Astrocyte of the spinal cord (primary cell): Measurements from ENCODE around the gene ACTL10.
"Not testable (repeated sequence)": the region's sequence is repeated elsewhere in the genome, so short reads cannot be mapped to it uniquely, and the experiment has no call there.

Experiments
- DNase-seq: peaks from one replicate; pipeline ENCODE4 v3.0.0; 2011; ENCODE audit warnings: low read depth, low spot score
- H3K4me3 ChIP-seq: 2 replicates; pipeline ENCODE4 v1.5.1; 2011; ENCODE audit warnings: low read depth, mild to moderate bottlenecking, low read length, moderate library complexity
- in situ Hi-C: cut with HindIII; loops from 2 replicates; pipeline ENCODE4 v1.10.0; 2017; ENCODE audit warnings: low sequenced_read_pairs
- TF ChIP-seq, protein P1 (sequence below): IDR thresholded peaks from 2 replicates; pipeline ENCODE4 v1.5.1; 2012; ENCODE audit warnings: low read depth, mild to moderate bottlenecking, low read length, inconsistent platforms

Gene ACTL10

DNA sequence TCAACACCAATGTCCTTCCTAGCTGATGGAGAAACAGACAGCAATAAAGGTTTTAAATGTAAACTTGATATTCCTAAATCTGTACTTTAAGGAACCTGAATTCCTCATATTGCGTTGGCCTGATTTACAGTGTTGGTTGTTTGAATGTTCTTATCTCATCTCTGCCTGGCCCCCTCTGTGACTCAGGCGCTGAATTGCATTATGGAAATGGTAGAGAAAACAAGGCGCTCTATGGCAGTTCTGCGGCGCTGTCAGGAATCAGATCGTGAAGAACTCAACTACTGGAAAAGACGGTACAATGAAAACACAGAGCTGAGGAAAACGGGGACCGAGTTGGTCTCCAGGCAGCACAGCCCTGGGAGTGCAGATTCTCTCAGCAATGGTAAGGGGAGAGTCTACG, 37.2 kb upstream of the ACTL10 start:
- no peak for DNase-seq
- in situ Hi-C loops: no loop called here
- TF ChIP-seq, protein P1, sequence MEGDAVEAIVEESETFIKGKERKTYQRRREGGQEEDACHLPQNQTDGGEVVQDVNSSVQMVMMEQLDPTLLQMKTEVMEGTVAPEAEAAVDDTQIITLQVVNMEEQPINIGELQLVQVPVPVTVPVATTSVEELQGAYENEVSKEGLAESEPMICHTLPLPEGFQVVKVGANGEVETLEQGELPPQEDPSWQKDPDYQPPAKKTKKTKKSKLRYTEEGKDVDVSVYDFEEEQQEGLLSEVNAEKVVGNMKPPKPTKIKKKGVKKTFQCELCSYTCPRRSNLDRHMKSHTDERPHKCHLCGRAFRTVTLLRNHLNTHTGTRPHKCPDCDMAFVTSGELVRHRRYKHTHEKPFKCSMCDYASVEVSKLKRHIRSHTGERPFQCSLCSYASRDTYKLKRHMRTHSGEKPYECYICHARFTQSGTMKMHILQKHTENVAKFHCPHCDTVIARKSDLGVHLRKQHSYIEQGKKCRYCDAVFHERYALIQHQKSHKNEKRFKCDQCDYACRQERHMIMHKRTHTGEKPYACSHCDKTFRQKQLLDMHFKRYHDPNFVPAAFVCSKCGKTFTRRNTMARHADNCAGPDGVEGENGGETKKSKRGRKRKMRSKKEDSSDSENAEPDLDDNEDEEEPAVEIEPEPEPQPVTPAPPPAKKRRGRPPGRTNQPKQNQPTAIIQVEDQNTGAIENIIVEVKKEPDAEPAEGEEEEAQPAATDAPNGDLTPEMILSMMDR: no peak
- no peak overlapping the region for H3K4me3 ChIP-seq

DNA sequence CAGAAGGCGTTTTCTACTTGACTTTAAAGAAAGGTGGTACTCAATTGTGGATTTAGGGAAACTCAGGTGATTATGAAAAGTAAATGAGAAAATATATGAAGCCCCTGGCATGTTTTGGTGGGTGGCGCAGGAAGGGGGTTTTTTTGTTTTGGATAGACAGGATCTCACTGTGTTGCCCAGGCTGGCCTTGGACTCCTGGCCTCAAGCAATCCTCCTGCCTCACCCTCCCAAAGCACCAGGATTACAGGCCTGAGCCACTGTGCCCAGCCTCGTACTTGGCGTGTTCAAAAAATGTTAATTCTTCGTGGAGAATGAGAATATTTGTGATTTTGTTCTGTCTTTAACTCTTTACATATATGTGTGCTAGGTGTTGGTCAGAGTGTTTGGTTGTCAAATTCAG, 36.8 kb upstream of the ACTL10 start:
- TF ChIP-seq, protein P1: no peak
- no peak for DNase-seq
- in situ Hi-C loops: no loop called here
- H3K4me3 ChIP-seq: no peak overlapping the region

DNA sequence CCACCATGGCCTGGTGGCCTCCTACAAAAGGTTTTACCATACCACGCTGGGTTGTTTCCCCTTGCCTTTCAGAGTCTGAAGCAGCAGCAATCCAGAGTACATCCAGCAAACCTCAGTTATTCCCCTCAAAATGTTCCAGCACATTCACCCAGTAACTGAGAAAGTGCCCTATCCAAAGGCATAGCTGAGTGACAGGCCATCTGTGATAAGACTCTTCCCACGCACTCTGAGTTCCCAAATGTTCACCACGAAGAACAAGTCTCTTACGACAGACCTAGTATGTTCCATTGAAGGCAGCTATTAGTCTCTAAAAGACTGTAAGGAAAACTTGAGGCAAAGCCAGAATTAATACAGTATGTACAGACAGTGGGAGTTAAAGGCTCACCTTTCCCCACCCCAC, 36.2 kb upstream of the ACTL10 start:
- no peak overlapping the region for H3K4me3 ChIP-seq
- in situ Hi-C loops: no loop called here
- no peak for DNase-seq
- TF ChIP-seq, protein P1: no peak

DNA sequence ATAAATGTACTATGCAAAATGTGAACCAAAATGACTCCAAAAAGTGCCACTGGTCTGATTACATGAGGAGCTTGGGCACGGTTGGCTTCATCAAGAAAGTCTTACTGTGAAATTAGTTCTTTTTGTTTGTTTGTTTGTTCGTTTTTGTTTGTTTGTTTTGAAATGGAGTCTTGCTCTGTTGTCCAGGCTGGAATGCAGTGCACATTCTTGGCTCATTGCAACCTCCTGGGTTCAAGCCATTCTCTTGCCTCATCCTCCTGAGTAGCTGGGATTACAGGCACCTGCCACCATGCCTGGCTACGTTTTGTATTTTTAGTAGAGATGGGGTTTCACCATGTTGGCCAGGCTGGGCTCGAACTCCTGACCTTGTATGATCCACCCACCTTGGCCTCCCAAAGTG, 34.8 kb upstream of the ACTL10 start:
- H3K4me3 ChIP-seq, in situ Hi-C loops, DNase-seq: not testable (repeated sequence)

DNA sequence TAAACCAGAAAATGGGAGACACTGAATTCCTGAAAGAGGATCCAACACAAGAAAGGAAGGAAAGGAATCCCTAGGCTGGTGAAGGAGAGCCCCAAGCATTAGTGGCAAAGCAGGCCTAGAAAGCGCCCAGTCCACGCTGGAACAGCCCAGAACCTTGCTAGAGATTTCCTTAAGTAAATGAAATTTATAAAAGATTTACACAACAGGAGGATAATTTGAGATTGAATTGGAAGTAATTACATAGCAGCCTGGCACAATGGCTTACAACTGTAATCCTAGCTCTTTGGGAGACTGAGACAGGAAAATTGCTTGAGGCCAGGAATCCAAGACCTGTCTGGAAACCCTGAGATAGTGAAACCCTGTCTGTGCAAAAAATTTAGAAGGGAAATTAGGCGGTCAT, 31.4 kb upstream of the ACTL10 start:
- DNase-seq: no peak
- in situ Hi-C loops: no loop called here
- no peak overlapping the region for H3K4me3 ChIP-seq
- TF ChIP-seq, protein P1: no peak

DNA sequence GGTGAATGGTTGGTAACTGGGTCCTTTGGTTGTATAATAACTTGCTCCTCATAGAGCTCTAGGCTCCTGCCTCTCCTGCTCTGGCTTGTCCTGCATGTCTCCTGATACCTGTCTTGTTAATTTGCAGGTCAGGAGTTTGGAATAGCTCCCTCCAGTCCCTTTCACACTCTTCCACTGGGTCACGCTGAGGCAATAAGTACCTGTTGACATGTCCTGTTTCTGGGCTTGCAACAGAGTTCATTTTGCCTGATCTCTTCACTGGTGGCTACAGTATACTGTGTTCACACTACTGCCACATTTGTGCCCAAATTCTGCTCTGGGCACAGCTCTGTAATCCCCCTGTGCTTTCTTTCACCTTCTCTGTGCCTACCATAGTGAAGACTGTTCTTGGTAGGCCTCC, 30.0 kb upstream of the ACTL10 start:
- in situ Hi-C loops: no loop called here
- H3K4me3 ChIP-seq: no peak overlapping the region
- DNase-seq: no peak
- TF ChIP-seq, protein P1: no peak

DNA sequence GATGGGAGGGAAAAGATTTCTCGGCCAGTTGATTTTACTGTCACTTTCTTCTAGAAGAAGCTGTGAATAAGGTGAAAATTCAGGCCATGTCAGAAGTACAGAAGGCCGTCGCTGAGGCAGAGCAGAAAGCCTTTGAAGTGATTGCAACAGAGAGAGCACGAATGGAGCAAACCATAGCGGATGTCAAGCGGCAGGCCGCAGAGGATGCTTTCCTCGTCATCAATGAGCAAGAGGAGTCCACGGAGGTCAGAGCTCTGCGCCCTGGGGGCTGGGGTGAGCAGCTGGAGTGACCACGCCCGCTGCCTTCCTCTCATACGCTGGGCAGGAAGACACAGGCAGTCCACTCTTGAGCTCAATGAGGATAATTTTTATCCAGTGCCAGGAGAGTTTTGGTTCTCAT, 26.5 kb upstream of the ACTL10 start:
- in situ Hi-C loops: no loop called here
- no peak overlapping the region for H3K4me3 ChIP-seq
- DNase-seq: no peak
- TF ChIP-seq, protein P1: no peak
